Measurements from ENCODE around the gene GPX4. TPM values are rescaled to one million over a fixed set of nuclear protein-coding genes. Genes with fewer than 3 reads are reported as not detected.

GPX4 gene
- total and polyA plus RNA-seq, 5 donors from 2014 or later, result 112 to 406 (median 341) TPM

DNA sequence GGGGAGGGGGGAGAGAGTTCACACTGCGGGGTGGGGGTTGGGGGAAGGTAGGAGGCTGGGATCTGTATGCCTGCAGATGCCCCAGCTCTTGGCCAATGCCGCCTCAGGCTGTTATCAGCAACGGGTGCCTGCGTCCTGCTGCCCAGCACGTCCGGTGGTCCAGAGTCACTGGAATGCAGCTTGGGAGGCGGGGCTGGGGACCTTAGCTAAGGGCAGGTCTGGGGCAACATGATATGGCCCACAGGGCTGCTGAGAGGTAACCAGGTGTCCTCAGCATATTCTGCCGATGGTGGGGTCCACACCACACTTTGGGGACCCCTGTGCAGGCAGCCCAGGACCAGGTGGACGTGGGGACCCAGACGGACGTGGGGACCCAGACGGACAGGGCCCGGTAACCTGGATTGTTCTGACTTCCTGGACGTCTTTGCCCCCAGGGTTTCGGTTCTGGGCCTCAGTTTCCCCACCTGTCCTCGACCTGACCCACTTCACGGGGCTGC lies 37.5 kb upstream of the GPX4 start:
- Histone ChIP-seq H3K4me3 (ENCODE audit: low read depth, low read length) (no peak overlapping the region), H3K36me3 (ENCODE audit: control insufficient read depth, insufficient read depth, low read length) (peaks cover 5% of the 10 kb centered on the region), H3K4me1 (ENCODE audit: control insufficient read depth, insufficient read depth, low read length, poor library complexity, severe bottlenecking) (peaks cover 58% of the 10 kb centered on the region), H3K9me3 (ENCODE audit: control insufficient read depth in 2 of 2, low read length in 2 of 2) (no peaks in the 10 kb centered on the region), H3K27me3 (ENCODE audit: control insufficient read depth, insufficient read depth, low read length) (no peaks in the 10 kb centered on the region), H3K27ac (ENCODE audit: insufficient read depth, low read length, poor library complexity, severe bottlenecking) (peak overlapping the region; percentile 96)
- Mint-ChIP-seq H3K27me3 (no peaks in the 10 kb centered on the region), H3K36me3 (peaks cover 10% of the 10 kb centered on the region), H3K9me3 (peaks cover 0 to 2% (median 0%) of the 10 kb centered on the region in 7 donors), H3K4me1 (peaks cover 0 to 52% (median 15%) of the 10 kb centered on the region in 4 donors), H3K27ac (peak overlapping the region in 2 of 3 donors; percentile 60 to 71), H3K4me3 (peak overlapping the region; percentile 83 to 99 (median 87))
- no peak for ATAC-seq (ENCODE audit: low read depth in 2 of 2)
- no peak for DNase-seq

DNA sequence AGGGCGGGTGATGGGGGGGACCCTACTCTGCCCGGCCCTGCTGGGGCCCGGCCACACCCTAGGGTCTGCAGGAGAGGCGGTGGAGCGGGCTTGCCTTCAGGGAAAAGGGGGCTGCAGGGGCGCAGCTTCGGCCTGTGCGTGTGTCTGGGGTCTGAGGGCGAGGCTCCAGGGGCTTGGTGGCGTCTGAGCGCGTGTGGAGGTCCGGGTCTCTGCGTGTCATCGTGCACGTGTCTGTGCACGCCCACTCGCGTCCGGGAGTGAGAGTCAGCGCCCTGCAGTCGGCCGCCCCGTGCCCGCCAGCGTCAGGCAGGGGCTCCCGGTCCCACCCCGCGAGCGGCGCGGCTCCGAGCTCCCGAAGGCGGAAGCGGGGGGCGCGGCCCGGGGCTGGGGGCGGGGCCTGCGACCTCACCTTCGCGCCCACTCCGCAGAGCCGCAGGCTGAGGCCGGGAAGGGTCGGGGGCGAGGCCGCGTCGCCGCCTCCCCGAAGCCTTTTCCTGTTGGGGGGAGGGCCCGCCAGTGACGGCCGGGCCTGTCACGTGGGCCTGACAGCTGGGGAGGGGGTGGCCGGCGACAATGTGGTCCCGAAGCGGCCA lies 37.0 kb upstream of the GPX4 start, which contains the start of gene ARHGAP45:
Gene ARHGAP45 (plus strand): TSS at position 420 of the 593 bp plus-strand sequence. CDS start 239 bp downstream, outside the sequence.
- peaks cover 13% of the 10 kb centered on the region for H3K36me3 Mint-ChIP-seq
- DNase-seq (peak; percentile 80 to 94 (median 86)), ATAC-seq (ENCODE audit: low read depth in 2 of 2) (peak; percentile 52 to 61)
- peak within 1 kb of the TSS; percentile 96 for H3K27ac ChIP-seq (ENCODE audit: insufficient read depth, low read length, poor library complexity, severe bottlenecking)
- peaks cover 0 to 2% (median 0%) of the 10 kb centered on the region in 7 donors for H3K9me3 Mint-ChIP-seq
- H3K4me3 Mint-ChIP-seq, result peak within 1 kb of the TSS; percentile 92 to 99 (median 96)
- no peaks in the 10 kb centered on the region for H3K27me3 Mint-ChIP-seq
- peak within 1 kb of the TSS; percentile 92 to 94 (median 94) for H3K27ac Mint-ChIP-seq
- H3K4me1 Mint-ChIP-seq, result peaks cover 0 to 56% (median 17%) of the 10 kb centered on the region in 4 donors
- H3K9me3 ChIP-seq (ENCODE audit: control insufficient read depth in 2 of 2, low read length in 2 of 2), result no peaks in the 10 kb centered on the region
- peaks cover 63% of the 10 kb centered on the region for H3K4me1 ChIP-seq (ENCODE audit: control insufficient read depth, insufficient read depth, low read length, poor library complexity, severe bottlenecking)
- peaks cover 8% of the 10 kb centered on the region for H3K36me3 ChIP-seq (ENCODE audit: control insufficient read depth, insufficient read depth, low read length)
- peak within 1 kb of the TSS; percentile 62 for H3K4me3 ChIP-seq (ENCODE audit: low read depth, low read length)
- H3K27me3 ChIP-seq (ENCODE audit: control insufficient read depth, insufficient read depth, low read length), result no peaks in the 10 kb centered on the region

GRCh38 chr19:1067341-1067957 lies 36.3 kb upstream of the GPX4 start:
- Histone ChIP-seq H3K9me3 (ENCODE audit: control insufficient read depth in 2 of 2, low read length in 2 of 2) (no peaks in the 10 kb centered on the region), H3K36me3 (ENCODE audit: control insufficient read depth, insufficient read depth, low read length) (peaks cover 12% of the 10 kb centered on the region), H3K27ac (ENCODE audit: insufficient read depth, low read length, poor library complexity, severe bottlenecking) (peak overlapping the region; percentile 96), H3K4me3 (ENCODE audit: low read depth, low read length) (peak overlapping the region; percentile 62), H3K27me3 (ENCODE audit: control insufficient read depth, insufficient read depth, low read length) (no peaks in the 10 kb centered on the region), H3K4me1 (ENCODE audit: control insufficient read depth, insufficient read depth, low read length, poor library complexity, severe bottlenecking) (peaks cover 69% of the 10 kb centered on the region)
- H3K36me3 Mint-ChIP-seq, result peaks cover 18% of the 10 kb centered on the region
- no peaks in the 10 kb centered on the region for H3K27me3 Mint-ChIP-seq
- H3K27ac Mint-ChIP-seq, result peak overlapping the region; percentile 92 to 94 (median 94)
- DNase-seq (peak in 2 of 3 donors; percentile 72 to 79), ATAC-seq (ENCODE audit: low read depth in 2 of 2) (peak; percentile 23)
- peak overlapping the region; percentile 92 to 99 (median 96) for H3K4me3 Mint-ChIP-seq
- peaks cover 0 to 2% (median 0%) of the 10 kb centered on the region in 7 donors for H3K9me3 Mint-ChIP-seq
- H3K4me1 Mint-ChIP-seq, result peaks cover 0 to 62% (median 18%) of the 10 kb centered on the region in 4 donors

DNA sequence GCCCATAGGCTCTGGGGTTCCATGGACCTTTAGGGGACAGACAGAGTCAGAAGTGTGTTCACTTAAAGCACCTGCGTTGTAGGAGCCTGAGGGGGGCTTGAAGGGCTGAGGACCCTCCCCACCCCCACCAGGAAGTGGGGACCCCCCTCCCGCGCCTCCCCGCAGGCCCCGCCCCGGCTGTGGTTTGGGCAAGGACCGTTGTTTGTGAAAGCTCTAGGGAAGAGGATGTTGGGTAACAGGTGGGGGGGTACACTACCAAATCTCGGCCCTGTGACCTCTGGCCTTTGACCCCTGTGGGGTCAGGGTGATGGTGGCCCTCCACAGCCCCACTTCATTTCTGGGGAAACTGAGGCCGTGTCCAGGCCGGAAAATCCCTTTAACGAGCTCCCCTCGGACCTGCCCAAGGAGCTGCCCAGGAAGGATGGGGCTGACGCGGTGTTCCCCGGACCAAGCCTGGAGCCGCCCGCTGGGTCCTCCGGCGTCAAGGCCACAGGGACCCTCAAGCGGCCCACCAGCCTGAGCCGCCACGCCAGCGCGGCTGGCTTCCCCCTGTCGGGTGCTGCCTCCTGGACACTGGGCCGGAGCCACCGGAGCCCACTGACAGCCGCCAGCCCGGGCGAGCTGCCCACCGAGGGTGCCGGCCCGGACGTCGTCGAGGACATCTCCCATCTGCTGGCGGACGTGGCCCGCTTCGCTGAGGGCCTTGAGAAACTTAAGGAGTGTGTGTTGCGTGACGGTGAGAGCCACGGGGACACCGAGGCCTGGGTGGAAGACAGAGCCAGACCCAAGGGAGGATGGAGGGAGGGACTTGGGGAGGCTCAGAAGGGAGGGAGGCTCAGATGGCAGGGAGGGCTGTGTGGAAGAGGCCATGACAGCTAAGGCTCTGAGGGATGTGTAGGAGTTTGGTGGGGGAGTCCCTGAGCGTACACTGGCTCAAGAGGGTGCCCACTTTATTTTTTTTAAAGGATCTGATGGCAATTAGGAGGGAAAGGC lies 35.5 kb upstream of the GPX4 start:
- H3K4me1 ChIP-seq (ENCODE audit: control insufficient read depth, insufficient read depth, low read length, poor library complexity, severe bottlenecking), result peaks cover 78% of the 10 kb centered on the region
- DNase-seq (peak; percentile 51 to 91 (median 82)), ATAC-seq (ENCODE audit: low read depth in 2 of 2) (peak; percentile 23 to 24)
- H3K27ac ChIP-seq (ENCODE audit: insufficient read depth, low read length, poor library complexity, severe bottlenecking), result peak overlapping the region; percentile 96
- peak overlapping the region; percentile 92 to 99 (median 96) for H3K4me3 Mint-ChIP-seq
- H3K36me3 ChIP-seq (ENCODE audit: control insufficient read depth, insufficient read depth, low read length), result peaks cover 21% of the 10 kb centered on the region
- H3K36me3 Mint-ChIP-seq, result peaks cover 26% of the 10 kb centered on the region
- no peaks in the 10 kb centered on the region for H3K9me3 ChIP-seq (ENCODE audit: control insufficient read depth in 2 of 2, low read length in 2 of 2)
- H3K27me3 Mint-ChIP-seq, result no peaks in the 10 kb centered on the region
- peaks cover 0 to 2% (median 0%) of the 10 kb centered on the region in 7 donors for H3K9me3 Mint-ChIP-seq
- peak overlapping the region; percentile 92 to 96 (median 95) for H3K27ac Mint-ChIP-seq
- H3K4me1 Mint-ChIP-seq, result peaks cover 0 to 69% (median 18%) of the 10 kb centered on the region in 4 donors
- H3K27me3 ChIP-seq (ENCODE audit: control insufficient read depth, insufficient read depth, low read length), result no peaks in the 10 kb centered on the region
- peak overlapping the region; percentile 75 for H3K4me3 ChIP-seq (ENCODE audit: low read depth, low read length)

DNA sequence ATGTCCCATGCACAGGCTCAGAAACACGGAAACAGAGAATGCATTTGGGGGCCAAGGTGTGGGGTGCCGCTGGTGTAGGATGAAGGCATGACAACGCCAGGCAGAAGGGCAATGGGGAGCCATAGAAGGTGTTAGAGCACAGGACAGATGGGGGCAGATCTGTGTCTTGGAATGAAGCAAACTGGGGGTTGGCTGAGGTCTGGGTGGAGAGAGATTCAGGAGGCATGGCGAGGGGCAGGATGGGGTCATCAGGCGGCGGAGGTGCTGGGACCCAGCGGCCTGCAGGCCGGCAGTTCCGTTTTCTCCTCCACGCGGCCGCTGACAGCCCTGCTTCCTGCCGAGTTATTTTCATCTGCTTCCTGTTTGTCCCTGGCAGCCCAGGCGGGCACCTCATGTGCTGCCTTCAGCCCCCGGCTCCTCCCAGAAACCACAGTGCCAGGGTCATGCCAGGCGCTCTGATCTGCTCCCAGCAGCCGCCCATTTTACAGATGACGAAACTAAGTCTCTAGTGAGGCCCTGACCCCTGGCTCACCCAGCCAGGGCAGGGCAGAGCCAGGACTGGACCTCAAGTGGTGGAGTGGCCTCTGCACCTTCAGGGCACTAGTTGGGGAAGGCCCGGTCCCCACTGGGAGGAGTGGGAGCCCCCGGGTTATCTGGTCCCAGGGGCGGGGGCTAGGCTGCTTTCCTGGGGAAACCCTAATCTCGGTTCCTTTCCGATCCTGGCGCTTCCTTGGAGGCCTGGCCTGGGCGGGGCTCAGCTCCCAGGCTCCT lies 34.6 kb upstream of the GPX4 start:
- peak overlapping the region; percentile 75 for H3K4me3 ChIP-seq (ENCODE audit: low read depth, low read length)
- peaks cover 27% of the 10 kb centered on the region for H3K36me3 ChIP-seq (ENCODE audit: control insufficient read depth, insufficient read depth, low read length)
- no peaks in the 10 kb centered on the region for H3K27me3 ChIP-seq (ENCODE audit: control insufficient read depth, insufficient read depth, low read length)
- H3K9me3 ChIP-seq (ENCODE audit: control insufficient read depth in 2 of 2, low read length in 2 of 2), result no peaks in the 10 kb centered on the region
- H3K27me3 Mint-ChIP-seq, result no peaks in the 10 kb centered on the region
- peaks cover 0 to 71% (median 17%) of the 10 kb centered on the region in 4 donors for H3K4me1 Mint-ChIP-seq
- H3K27ac Mint-ChIP-seq, result peak overlapping the region; percentile 92 to 96 (median 95)
- peaks cover 27% of the 10 kb centered on the region for H3K36me3 Mint-ChIP-seq
- peak overlapping the region; percentile 96 for H3K27ac ChIP-seq (ENCODE audit: insufficient read depth, low read length, poor library complexity, severe bottlenecking)
- peak; percentile 48 to 55 for ATAC-seq (ENCODE audit: low read depth in 2 of 2)
- H3K4me1 ChIP-seq (ENCODE audit: control insufficient read depth, insufficient read depth, low read length, poor library complexity, severe bottlenecking), result peaks cover 84% of the 10 kb centered on the region
- H3K4me3 Mint-ChIP-seq, result peak overlapping the region; percentile 68 to 99 (median 95)
- peak; percentile 66 to 95 (median 80) for DNase-seq
- H3K9me3 Mint-ChIP-seq, result peaks cover 0 to 2% (median 0%) of the 10 kb centered on the region in 7 donors

- Histone ChIP-seq H3K9me3 (ENCODE audit: control insufficient read depth in 2 of 2, low read length in 2 of 2) (no peaks in the 10 kb centered on the region), H3K4me1 (ENCODE audit: control insufficient read depth, insufficient read depth, low read length, poor library complexity, severe bottlenecking) (peaks cover 82% of the 10 kb centered on the region), H3K36me3 (ENCODE audit: control insufficient read depth, insufficient read depth, low read length) (peaks cover 34% of the 10 kb centered on the region), H3K27me3 (ENCODE audit: control insufficient read depth, insufficient read depth, low read length) (no peaks in the 10 kb centered on the region), H3K4me3 (ENCODE audit: low read depth, low read length) (no peak overlapping the region), H3K27ac (ENCODE audit: insufficient read depth, low read length, poor library complexity, severe bottlenecking) (no peak overlapping the region)
- H3K4me1 Mint-ChIP-seq, result peaks cover 0 to 65% (median 13%) of the 10 kb centered on the region in 4 donors
- H3K4me3 Mint-ChIP-seq, result peak overlapping the region; percentile 24 to 99 (median 58)
- peaks cover 0 to 2% (median 0%) of the 10 kb centered on the region in 7 donors for H3K9me3 Mint-ChIP-seq
- peaks cover 4% of the 10 kb centered on the region for H3K27me3 Mint-ChIP-seq
- no peak for ATAC-seq (ENCODE audit: low read depth in 2 of 2)
- H3K27ac Mint-ChIP-seq, result peak overlapping the region in 2 of 3 donors; percentile 51 to 95
- no peak for DNase-seq
- H3K36me3 Mint-ChIP-seq, result peaks cover 30% of the 10 kb centered on the region
Measured at GRCh38 chr19:1070576-1070930, 33.2 kb upstream of the GPX4 start.
